ENCODE measurements around the gene C16orf90.

GRCh38 chr16:3471518-3472176, 23.6 kb downstream of the C16orf90 start:
- TF ChIP-seq SIN3A (IDR thresholded peaks at IDR 0.05; ENCODE audit: borderline replicate concordance, insufficient read depth, low read length) (no peak), REST (IDR thresholded peaks at IDR 0.05; ENCODE audit: insufficient read depth in 1 of 2, low read depth in 2 of 2, low read length in 2 of 2) (no peak), FOXP2 (optimal IDR thresholded peaks at IDR 0.05; ENCODE audit: borderline replicate concordance, extremely low read depth, extremely low read length, insufficient read depth) (no peak), POLR2AphosphoS5 (IDR thresholded peaks at IDR 0.05; ENCODE audit: low read depth, low read length) (no peak), TAF1 (IDR thresholded peaks at IDR 0.05; ENCODE audit: borderline replicate concordance, insufficient read depth, low read length) (no peak)

Data from PFSK-1 (cell line).